IPS-20b (cell line): ENCODE results near the gene PLCB2.

Experiments used
- H3K27ac ChIP-seq: one replicate; pipeline ENCODE4 v1.5.1; 2013; ENCODE audit warnings: low read length
- H3K27me3 ChIP-seq: 2 replicates; pipeline ENCODE4 v1.6.1; 2013; ENCODE audit warnings: mild to moderate bottlenecking, low read length, inconsistent platforms; ENCODE audit not compliant: insufficient read depth
- H3K36me3 ChIP-seq: 2 replicates; pipeline ENCODE4 v1.6.1; 2013; ENCODE audit warnings: low read depth, mild to moderate bottlenecking, inconsistent platforms, low read length, moderate library complexity; ENCODE audit not compliant: insufficient read depth
- H3K4me1 ChIP-seq: 2 replicates; pipeline ENCODE4 v1.6.1; 2013; ENCODE audit warnings: mild to moderate bottlenecking, control low read depth, inconsistent platforms, low read length, moderate library complexity; ENCODE audit not compliant: insufficient read depth
- H3K4me3 ChIP-seq: 2 replicates; pipeline ENCODE4 v1.5.1; 2013; ENCODE audit warnings: mild to moderate bottlenecking, low read length, inconsistent platforms
- H3K9ac ChIP-seq: 2 replicates; pipeline ENCODE4 v1.6.1; 2013; ENCODE audit warnings: low read depth, mild to moderate bottlenecking, inconsistent platforms, low read length, moderate library complexity
- H3K9me3 ChIP-seq: 2 replicates; pipeline ENCODE4 v1.6.1; 2013; ENCODE audit warnings: mild to moderate bottlenecking, low read depth, low read length, inconsistent platforms; ENCODE audit not compliant: insufficient read depth

PLCB2 gene

DNA sequence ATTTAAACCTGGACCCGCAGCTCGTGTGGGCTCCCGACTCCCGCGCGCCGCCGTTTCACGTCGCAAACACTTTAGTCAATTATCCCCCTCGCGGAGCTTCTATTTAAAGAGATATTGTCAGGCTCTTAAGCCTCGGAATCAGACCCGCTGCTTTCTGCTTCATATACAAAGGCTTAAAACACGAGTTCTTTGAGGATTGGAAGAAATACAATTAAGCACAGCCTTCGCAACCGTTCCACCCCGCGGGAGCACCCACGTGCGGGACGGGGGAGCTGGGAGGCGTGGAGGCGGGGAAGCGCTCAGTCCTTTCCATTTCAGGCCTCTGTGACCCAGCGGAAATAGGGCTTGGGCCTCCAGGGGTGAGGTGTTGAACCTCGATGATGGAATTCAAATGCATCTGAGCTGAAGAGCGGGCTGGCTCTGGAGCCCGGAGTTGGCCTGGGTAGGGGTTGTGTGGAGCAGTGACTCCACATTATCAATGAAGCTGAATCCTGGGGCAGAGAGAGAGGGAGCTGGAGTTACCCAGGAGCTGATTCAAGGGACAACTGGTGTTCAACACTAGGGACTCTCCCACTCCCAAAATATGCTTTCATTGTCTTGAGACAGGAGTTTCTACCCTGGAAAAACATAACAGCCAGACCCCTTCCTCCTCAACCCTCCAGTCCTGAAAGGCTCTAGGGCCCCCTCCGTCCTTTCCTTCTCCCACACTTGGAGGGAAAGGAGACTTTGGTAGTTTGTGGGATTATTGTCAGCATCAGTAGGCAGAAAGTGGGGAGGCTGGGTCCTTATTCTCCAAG lies 27.3 kb downstream of the PLCB2 start:
- Histone ChIP-seq H3K4me3 (peak overlapping the region; percentile 35; the same call in 1 of the 2 replicates), H3K9ac (no peak overlapping the region; the same call in 1 of the 2 replicates), H3K27me3 (peaks cover 82% of the 10 kb centered on the region), H3K27ac (no peak overlapping the region), H3K9me3 (no peaks in the 10 kb centered on the region), H3K4me1 (peaks cover 14% of the 10 kb centered on the region), H3K36me3 (no peaks in the 10 kb centered on the region)

DNA sequence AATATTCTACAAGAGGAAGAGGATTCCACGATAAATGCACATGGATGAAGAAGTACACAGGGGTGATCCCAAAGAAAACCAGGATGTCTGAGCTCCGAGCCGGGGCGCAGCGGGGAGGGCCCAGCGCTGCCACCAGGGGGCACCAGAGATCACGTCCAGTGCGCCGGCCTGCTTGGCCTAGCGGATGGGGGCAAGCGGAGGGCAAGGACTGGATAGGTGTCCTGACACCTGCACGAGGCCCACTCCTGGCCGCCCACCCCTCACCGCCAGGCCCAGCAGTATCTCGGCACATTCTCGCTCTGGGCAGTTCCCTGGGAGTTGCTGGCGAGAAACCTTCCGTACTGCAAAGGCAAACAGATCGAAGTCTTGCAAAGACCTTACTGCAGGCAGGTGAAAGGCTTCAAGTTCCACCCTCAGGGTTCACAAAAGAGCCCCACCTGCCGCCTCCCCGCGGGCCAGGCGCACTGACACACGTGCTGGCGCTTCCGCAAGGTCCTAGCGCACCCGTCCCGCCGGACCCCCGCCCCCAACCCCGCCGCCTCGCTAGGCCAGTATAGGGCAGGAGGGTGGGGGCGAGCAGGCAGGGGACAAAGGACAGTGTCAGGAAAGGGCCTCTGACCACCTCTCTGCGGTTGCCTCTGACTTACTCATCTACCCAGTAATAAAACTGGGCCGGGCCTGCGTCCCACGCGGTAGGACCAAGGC lies 28.1 kb downstream of the PLCB2 start:
- Histone ChIP-seq H3K9me3 (no peaks in the 10 kb centered on the region), H3K27ac (no peak overlapping the region), H3K27me3 (peaks cover 73% of the 10 kb centered on the region), H3K9ac (no peak overlapping the region; the same call in 1 of the 2 replicates), H3K4me3 (peak overlapping the region; percentile 35; the same call in 1 of the 2 replicates), H3K4me1 (peaks cover 7% of the 10 kb centered on the region; the same call in 1 of the 2 replicates), H3K36me3 (no peaks in the 10 kb centered on the region)

DNA sequence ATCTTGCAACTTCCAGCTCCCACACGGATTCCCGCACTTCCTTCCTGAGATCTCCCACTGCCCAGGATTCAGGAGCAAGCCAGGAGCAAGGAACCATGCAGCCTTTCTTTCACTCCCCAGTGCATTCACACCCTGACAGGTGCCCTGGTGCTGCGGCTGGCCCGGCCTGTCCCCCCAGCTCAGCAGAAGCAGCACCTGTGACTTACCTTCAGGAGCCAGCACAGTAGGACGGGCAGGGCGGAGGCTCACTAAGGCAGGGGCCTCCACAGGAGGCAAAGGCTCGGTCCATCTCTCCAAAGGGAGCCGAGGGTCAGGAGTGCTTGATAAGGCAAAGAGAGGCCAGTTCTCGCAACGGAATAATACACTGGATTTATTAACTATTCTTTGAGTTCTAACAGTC lies 29.7 kb downstream of the PLCB2 start:
- Histone ChIP-seq H3K27me3 (peaks cover 57% of the 10 kb centered on the region), H3K36me3 (no peaks in the 10 kb centered on the region), H3K4me1 (peaks cover 7% of the 10 kb centered on the region; the same call in 1 of the 2 replicates), H3K9me3 (no peaks in the 10 kb centered on the region), H3K4me3 (no peak overlapping the region), H3K27ac (no peak overlapping the region), H3K9ac (no peak overlapping the region)

DNA sequence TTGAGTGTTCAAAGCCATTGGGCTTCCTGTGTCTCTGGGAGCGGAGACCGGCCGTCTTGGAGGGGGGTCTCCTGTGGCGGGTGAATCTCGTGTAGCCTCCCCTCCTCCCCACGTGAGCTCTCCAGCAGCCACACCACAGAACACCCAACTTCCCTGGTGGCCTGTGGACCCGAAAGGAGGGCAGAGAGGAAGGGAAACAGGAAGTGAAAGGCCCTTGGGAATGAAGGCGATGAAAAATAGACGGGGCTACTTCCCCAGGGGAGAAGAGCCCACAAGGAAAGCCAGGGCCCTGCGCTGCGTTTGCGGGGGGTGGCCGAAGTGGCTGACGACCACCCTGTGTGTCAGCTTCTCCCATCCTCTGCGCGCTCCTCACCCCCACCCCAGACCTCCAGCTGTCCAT lies 30.3 kb downstream of the PLCB2 start:
- Histone ChIP-seq H3K4me3 (no peak overlapping the region), H3K27ac (no peak overlapping the region), H3K27me3 (peaks cover 52% of the 10 kb centered on the region), H3K4me1 (peaks cover 7% of the 10 kb centered on the region; the same call in 1 of the 2 replicates), H3K36me3 (no peaks in the 10 kb centered on the region), H3K9ac (no peak overlapping the region), H3K9me3 (no peaks in the 10 kb centered on the region)

DNA sequence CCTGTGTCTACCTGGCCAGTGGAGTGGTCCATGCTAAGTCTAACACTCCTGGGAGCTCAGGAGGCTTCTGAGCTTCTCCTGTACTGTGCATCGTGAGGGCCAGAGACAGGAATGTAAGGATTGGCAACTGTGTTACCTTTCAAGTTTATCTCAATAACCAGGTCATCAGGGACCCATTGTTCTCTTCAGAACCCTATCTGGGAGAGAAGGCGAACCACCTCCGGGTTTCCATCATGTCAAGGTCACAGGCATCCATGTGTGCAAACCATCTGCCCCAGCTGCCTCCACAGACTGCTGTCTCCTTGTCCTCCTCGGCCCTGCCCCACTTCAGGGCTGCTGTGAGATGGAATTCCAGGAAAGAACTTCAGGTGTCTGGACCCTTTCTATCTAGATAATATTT lies 30.8 kb downstream of the PLCB2 start:
- Histone ChIP-seq H3K9ac (no peak overlapping the region), H3K27ac (no peak overlapping the region), H3K9me3 (no peaks in the 10 kb centered on the region), H3K27me3 (peaks cover 46% of the 10 kb centered on the region), H3K36me3 (no peaks in the 10 kb centered on the region), H3K4me1 (peaks cover 7% of the 10 kb centered on the region; the same call in 1 of the 2 replicates), H3K4me3 (no peak overlapping the region)

DNA sequence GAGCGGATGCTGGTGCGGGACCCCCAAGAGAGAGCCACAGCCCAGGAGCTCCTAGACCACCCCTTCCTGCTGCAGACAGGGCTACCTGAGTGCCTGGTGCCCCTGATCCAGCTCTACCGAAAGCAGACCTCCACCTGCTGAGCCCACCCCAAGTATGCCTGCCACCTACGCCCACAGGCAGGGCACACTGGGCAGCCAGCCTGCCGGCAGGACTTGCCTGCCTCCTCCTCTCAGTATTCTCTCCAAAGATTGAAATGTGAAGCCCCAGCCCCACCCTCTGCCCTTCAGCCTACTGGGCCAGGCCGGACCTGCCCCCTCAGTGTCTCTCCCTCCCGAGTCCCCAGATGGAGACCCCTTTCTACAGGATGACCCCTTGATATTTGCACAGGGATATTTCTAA lies 31.8 kb downstream of the PLCB2 start:
- H3K27ac ChIP-seq = no peak overlapping the region
- H3K4me1 ChIP-seq = peaks cover 4% of the 10 kb centered on the region; the same call in 1 of the 2 replicates
- no peaks in the 10 kb centered on the region for H3K36me3 ChIP-seq
- H3K9me3 ChIP-seq = no peaks in the 10 kb centered on the region
- H3K4me3 ChIP-seq = no peak overlapping the region
- no peak overlapping the region for H3K9ac ChIP-seq
- H3K27me3 ChIP-seq = peaks cover 37% of the 10 kb centered on the region

DNA sequence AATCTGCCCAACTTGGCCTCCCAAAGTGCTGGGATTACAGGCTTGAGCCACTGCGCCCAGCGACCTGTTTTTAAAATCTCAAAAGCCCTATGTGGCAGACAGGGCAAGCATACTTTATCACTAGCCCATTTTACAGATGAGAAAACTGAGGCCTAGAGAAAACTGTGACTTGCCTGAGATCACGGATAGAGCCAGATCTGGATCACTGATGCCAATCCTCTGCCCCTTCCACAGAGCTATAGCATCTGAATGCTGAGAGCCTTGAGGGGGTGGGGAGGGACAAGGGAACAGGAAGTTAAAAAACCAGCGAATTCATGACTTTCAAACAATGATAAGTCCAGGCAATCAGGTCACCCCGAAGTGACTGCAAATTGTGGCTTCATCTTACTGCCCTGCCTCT lies 32.2 kb downstream of the PLCB2 start:
- H3K4me3 ChIP-seq = no peak overlapping the region
- no peaks in the 10 kb centered on the region for H3K9me3 ChIP-seq
- no peak overlapping the region for H3K27ac ChIP-seq
- peaks cover 32% of the 10 kb centered on the region for H3K27me3 ChIP-seq
- H3K36me3 ChIP-seq = no peaks in the 10 kb centered on the region
- peaks cover under 1% of the 10 kb centered on the region; the same call in 1 of the 2 replicates for H3K4me1 ChIP-seq
- H3K9ac ChIP-seq = no peak overlapping the region

DNA sequence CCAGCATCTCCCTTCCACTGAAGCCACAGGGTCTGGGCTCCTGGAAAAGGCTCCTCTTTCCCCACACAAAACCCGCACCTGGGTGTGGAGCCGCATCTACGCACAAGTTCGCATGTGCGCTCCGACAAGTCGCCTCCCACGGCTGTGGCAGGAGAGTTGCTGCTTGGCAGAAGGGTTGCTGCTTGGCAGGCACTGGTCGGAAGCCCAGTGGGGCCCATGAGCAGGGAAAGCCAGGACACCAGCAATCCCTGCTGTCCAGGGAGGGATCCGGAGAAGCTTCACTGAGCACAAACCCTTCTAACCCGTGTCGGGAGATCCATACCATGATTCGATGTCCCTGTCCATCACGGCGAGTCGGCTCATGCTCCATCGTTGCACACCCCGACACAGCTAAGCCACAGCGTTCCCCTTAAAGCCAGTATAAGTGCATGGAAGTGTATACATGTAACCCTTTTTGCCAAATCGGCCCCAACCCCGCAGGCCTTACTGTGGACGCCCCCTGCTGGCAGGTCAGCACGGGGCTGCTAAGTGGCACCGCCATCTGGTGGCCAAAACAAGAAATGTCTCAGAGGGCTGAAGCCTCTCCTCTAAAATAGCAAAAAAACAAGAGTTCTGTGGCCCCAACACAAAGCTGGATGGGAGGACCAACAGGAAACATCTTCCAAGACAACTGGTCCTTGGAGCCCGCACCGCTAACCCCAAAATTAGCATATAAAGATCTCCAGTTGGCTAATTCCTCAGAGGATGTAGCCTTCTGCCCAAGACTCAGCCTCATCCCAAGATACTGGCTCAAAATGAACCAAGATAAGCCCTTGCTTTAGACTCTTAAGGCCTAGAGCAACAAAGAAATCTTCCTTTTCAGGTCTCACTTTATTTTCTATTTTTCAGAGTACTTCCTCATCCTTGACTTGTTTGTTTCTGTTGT lies 33.1 kb downstream of the PLCB2 start:
- H3K9ac ChIP-seq = no peak overlapping the region
- no peaks in the 10 kb centered on the region; the same call in 1 of the 2 replicates for H3K4me1 ChIP-seq
- no peak overlapping the region for H3K27ac ChIP-seq
- no peaks in the 10 kb centered on the region for H3K36me3 ChIP-seq
- H3K27me3 ChIP-seq = peaks cover 23% of the 10 kb centered on the region
- H3K4me3 ChIP-seq = no peak overlapping the region
- H3K9me3 ChIP-seq = no peaks in the 10 kb centered on the region

DNA sequence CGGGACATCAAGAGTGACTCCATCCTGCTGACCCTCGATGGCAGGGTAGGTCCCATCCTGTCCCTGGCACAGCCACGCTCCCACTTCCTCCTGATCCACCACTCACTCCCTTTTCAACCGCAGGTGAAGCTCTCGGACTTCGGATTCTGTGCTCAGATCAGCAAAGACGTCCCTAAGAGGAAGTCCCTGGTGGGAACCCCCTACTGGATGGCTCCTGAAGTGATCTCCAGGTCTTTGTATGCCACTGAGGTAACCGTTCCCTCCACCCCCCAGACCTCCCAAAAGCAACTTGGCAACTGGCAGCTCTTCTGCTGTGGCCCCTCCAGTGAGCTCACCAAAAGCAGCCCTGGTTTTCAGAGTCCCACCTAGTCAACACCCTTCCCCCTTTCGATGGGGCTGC lies 34.3 kb downstream of the PLCB2 start:
- Histone ChIP-seq H3K4me1 (no peaks in the 10 kb centered on the region; the same call in 1 of the 2 replicates), H3K9me3 (no peaks in the 10 kb centered on the region), H3K27me3 (peaks cover 11% of the 10 kb centered on the region), H3K27ac (no peak overlapping the region), H3K9ac (no peak overlapping the region), H3K36me3 (no peaks in the 10 kb centered on the region), H3K4me3 (no peak overlapping the region)

DNA sequence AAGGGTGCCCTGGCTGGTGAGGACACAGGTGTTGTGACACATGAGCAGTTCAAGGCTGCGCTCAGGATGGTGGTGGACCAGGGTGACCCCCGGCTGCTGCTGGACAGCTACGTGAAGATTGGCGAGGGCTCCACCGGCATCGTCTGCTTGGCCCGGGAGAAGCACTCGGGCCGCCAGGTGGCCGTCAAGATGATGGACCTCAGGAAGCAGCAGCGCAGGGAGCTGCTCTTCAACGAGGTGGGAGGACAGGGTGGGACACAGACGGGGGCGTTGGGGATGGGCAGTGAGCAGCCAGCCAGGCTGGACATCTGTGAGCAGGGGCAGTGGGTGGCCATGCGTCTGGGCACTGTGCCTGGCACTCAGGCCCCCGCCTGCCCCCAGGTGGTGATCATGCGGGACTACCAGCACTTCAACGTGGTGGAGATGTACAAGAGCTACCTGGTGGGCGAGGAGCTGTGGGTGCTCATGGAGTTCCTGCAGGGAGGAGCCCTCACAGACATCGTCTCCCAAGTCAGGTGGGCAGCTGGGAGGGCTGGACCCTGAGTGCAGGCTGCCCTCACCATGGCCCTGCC lies 35.2 kb downstream of the PLCB2 start:
- Histone ChIP-seq H3K36me3 (no peaks in the 10 kb centered on the region), H3K4me3 (no peak overlapping the region), H3K4me1 (no peaks in the 10 kb centered on the region; the same call in 1 of the 2 replicates), H3K27me3 (peaks cover 3% of the 10 kb centered on the region; the same call in 1 of the 2 replicates), H3K9me3 (no peaks in the 10 kb centered on the region), H3K9ac (no peak overlapping the region), H3K27ac (no peak overlapping the region)
